Keratinocyte (primary cell): ENCODE data around the gene PRODH. TPM values are rescaled to one million over a fixed set of nuclear protein-coding genes. Genes with fewer than 3 reads are reported as not detected.

Experiments
- DNase-seq: peaks from one replicate; pipeline ENCODE4 v3.0.0-alpha.2; 2011; ENCODE audit warnings: low read depth, missing footprints, low spot score
- FAIRE-seq: peaks from 2 replicates; lab custom pipeline; 2011; peaks lifted over from hg19 to GRCh38; lab: Jason Lieb, UNC
- H2AFZ ChIP-seq: 2 replicates; pipeline ENCODE4 v1.6.0; 2012; ENCODE audit warnings: low read length, control low read depth, inconsistent platforms; ENCODE audit not compliant: control insufficient read depth
- H3K27ac ChIP-seq: 2 replicates; pipeline ENCODE4 v1.5.1; 2011; ENCODE audit warnings: low read length; ENCODE audit not compliant: control insufficient read depth, insufficient read depth
- H3K27me3 ChIP-seq: 3 replicates; pipeline ENCODE4 v1.6.0; 2011; ENCODE audit warnings: low read length; ENCODE audit not compliant: control insufficient read depth, insufficient read depth; ENCODE audit errors: extremely low read depth
- H3K36me3 ChIP-seq, 2 experiments: 2 replicates in 1 of 2; 3 replicates in 1 of 2; pipeline ENCODE4 v1.5.1; 2011; ENCODE audit warnings: low read length in 2 of 2, mild to moderate bottlenecking in 1 of 2; ENCODE audit not compliant: control insufficient read depth in 2 of 2, insufficient read depth in 2 of 2; ENCODE audit errors: extremely low read depth in 1 of 2
- H3K4me1 ChIP-seq: 3 replicates; pipeline ENCODE4 v1.5.1; 2011; ENCODE audit warnings: low read length; ENCODE audit not compliant: control insufficient read depth, insufficient read depth; ENCODE audit errors: extremely low read depth
- H3K4me2 ChIP-seq: 3 replicates; pipeline ENCODE4 v1.6.0; 2011; ENCODE audit warnings: low read depth, low read length; ENCODE audit not compliant: control insufficient read depth, insufficient read depth; ENCODE audit errors: extremely low read depth
- H3K4me3 ChIP-seq, 3 experiments: fragments of 200-600 bp in 1 of 3; sonication (generic) in 1 of 3; 2 replicates in 2 of 3; 3 replicates in 1 of 3; pipeline ENCODE4 v1.5.1; 2011 to 2016; ENCODE audit warnings: low read length in 3 of 3, mild to moderate bottlenecking in 3 of 3, control low read depth in 2 of 3, inconsistent platforms in 1 of 3, low read depth in 1 of 3, mixed read lengths in 1 of 3, mixed run types in 1 of 3, moderate library complexity in 1 of 3; ENCODE audit not compliant: control insufficient read depth in 2 of 3, insufficient read depth in 2 of 3; ENCODE audit errors: extremely low read depth in 1 of 3
- H3K79me2 ChIP-seq: 2 replicates; pipeline ENCODE4 v1.6.0; 2012; ENCODE audit warnings: low read length; ENCODE audit not compliant: control insufficient read depth, insufficient read depth
- H3K9ac ChIP-seq: 3 replicates; pipeline ENCODE4 v1.6.0; 2011; ENCODE audit warnings: low read length; ENCODE audit not compliant: control insufficient read depth, insufficient read depth; ENCODE audit errors: extremely low read depth
- H3K9me1 ChIP-seq: 3 replicates; pipeline ENCODE4 v1.6.0; 2011; ENCODE audit warnings: low read length; ENCODE audit not compliant: control insufficient read depth, insufficient read depth; ENCODE audit errors: extremely low read depth
- H3K9me3 ChIP-seq: 2 replicates; pipeline ENCODE4 v1.5.1; 2012; ENCODE audit warnings: low read depth, low read length; ENCODE audit not compliant: control insufficient read depth
- H4K20me1 ChIP-seq: 3 replicates; pipeline ENCODE4 v1.6.0; 2011; ENCODE audit warnings: low read length; ENCODE audit not compliant: control insufficient read depth, insufficient read depth; ENCODE audit errors: extremely low read depth
- EZH2 ChIP-seq: IDR thresholded peaks from one replicate; pipeline ENCODE4 v1.6.1; 2012; ENCODE audit warnings: inconsistent platforms, mild to moderate bottlenecking, low read length, moderate library complexity
- dilution Hi-C: fragments of 300-500 bp; cut with MboI; formaldehyde crosslinking; loops from one replicate; pipeline ENCODE4 v1.7.0; 2020; ENCODE audit warnings: low sequenced_read_pairs; ENCODE audit not compliant: extremely low pct_ligation_motif_present
- polyA plus RNA-seq, 5 experiments: library from polyadenylated mRNA; depleted of rRNA in 3 of 5; stranded (reverse) in 3 of 5; stranded (forward) in 1 of 5; unstranded in 1 of 5; fragments of >200 nt; gene quantifications; 1 replicate in 1 of 5; 2 replicates in 3 of 5; 3 replicates in 1 of 5; pipeline versions ENCODE4 v1.2.1 to v1.2.3, GENCODE V29; 2011 to 2012; ENCODE audit warnings: missing spikeins in 2 of 5, low read depth in 1 of 5, low replicate concordance in 1 of 5
- TF ChIP-seq, protein P1 (sequence below), 3 experiments: IDR thresholded peaks in 1 of 3; conservative IDR thresholded peaks in 1 of 3; optimal IDR thresholded peaks in 1 of 3; 2 replicates in 2 of 3; 3 replicates in 1 of 3; pipeline versions ENCODE3 to v1.5.1; 2011; ENCODE audit warnings: low read length in 3 of 3, mild to moderate bottlenecking in 3 of 3, moderate library complexity in 2 of 3, control low read depth in 1 of 3, inconsistent platforms in 1 of 3; ENCODE audit not compliant: insufficient read depth in 2 of 3; ENCODE audit errors: extremely low read depth in 1 of 3

PRODH gene
- polyA plus RNA-seq, 1 donor (not counting 4 experiments of a cell fraction or from before 2014, with no cell fraction given), result 12.3 TPM

DNA sequence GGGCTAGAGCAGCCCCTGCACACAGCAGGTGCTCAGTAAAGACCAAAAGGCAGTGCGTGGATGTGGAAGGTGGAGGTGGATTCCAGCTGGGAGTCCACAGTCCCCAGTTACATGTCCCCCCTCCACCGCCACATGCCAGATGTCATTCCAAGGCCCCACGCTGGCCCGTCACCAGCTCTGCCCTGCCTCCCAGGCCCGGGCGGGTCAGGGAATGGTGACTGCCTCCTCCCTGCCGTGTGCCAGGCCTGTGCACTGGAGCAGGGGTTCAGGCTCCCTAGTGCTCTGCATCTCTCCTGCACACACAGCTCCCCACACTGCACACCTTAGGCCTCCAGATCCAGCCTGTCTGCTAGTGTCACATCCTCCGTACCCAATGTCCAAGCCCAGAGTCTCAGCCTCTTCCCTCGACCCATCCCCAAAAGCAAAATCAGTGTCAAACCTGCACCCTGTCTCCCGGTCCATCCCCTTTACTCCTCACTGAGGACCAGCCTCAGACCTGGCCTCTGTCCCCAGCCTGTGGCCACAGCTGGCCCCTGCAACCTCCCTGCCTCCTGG, 40.2 kb upstream of the PRODH start:
- Histone ChIP-seq H2AFZ (no peak overlapping the region), H3K9ac (no peak overlapping the region), H3K4me2 (no peak overlapping the region), H3K79me2 (no peaks in the 10 kb centered on the region), H3K4me3 (no peak overlapping the region), H3K9me3 (peaks cover 5% of the 10 kb centered on the region), H3K36me3 (no peaks in the 10 kb centered on the region), H3K27me3 (no peaks in the 10 kb centered on the region), H3K4me1 (no peaks in the 10 kb centered on the region), H3K9me1 (no peaks in the 10 kb centered on the region), H4K20me1 (no peaks in the 10 kb centered on the region), H3K27ac (no peak overlapping the region)
- dilution Hi-C loops, result no loop called here
- DNase-seq (no peak), FAIRE-seq (no peak)
- TF ChIP-seq, protein P1, sequence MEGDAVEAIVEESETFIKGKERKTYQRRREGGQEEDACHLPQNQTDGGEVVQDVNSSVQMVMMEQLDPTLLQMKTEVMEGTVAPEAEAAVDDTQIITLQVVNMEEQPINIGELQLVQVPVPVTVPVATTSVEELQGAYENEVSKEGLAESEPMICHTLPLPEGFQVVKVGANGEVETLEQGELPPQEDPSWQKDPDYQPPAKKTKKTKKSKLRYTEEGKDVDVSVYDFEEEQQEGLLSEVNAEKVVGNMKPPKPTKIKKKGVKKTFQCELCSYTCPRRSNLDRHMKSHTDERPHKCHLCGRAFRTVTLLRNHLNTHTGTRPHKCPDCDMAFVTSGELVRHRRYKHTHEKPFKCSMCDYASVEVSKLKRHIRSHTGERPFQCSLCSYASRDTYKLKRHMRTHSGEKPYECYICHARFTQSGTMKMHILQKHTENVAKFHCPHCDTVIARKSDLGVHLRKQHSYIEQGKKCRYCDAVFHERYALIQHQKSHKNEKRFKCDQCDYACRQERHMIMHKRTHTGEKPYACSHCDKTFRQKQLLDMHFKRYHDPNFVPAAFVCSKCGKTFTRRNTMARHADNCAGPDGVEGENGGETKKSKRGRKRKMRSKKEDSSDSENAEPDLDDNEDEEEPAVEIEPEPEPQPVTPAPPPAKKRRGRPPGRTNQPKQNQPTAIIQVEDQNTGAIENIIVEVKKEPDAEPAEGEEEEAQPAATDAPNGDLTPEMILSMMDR (optimal IDR thresholded peaks at IDR 0.05 in 1 of 3, IDR thresholded peaks at IDR 0.05 in 1 of 3, conservative IDR thresholded peaks at IDR 0.05 in 1 of 3; ENCODE audit: extremely low read depth in 1 of 3, insufficient read depth in 2 of 3, low read length in 3 of 3), result no peak
- no peak for TF ChIP-seq EZH2

DNA sequence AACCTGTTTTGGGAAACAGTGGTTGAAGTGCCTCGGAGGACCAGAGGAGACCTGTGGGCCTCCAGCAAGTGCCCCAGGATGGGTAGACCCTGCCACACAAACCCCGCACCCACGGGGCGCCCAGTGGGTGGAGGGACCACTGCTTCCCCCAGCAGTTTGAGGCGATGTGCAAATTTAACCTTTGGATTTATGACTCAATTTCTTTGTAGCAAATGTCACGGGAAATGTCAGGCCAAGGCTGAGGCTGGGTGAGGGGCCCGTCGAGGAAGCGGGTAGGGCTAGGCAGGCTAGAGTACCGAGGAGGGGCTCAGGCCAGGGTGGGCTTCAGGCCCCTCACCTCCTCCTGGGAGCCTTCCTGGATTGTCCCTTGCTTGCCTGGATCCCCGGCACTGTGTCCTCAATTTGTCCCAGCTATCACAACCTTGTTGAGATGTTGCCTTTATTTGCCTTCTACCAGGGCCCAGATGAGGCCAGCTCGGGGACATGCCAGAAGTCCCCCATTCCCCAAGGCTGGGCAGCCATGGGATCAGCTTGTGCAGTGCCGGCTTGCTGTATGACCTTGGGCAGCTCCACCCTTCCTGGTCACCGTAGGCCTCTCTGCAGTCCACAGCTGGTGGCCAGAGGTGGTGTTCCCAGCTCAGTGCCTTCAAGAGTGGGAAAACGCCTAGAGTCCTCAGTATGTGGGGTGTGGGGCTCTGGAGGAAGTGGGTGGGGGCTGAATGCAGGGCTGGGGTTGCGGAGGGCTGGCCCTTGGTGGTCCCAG, 39.5 kb upstream of the PRODH start:
- TF ChIP-seq, protein P1 (optimal IDR thresholded peaks at IDR 0.05 in 1 of 3, IDR thresholded peaks at IDR 0.05 in 1 of 3, conservative IDR thresholded peaks at IDR 0.05 in 1 of 3; ENCODE audit: extremely low read depth in 1 of 3, insufficient read depth in 2 of 3, low read length in 3 of 3), result no peak
- TF ChIP-seq EZH2, result no peak
- no peak for FAIRE-seq
- dilution Hi-C loops, result no loop called here

More for the DNA sequence above, 39.5 kb upstream of the PRODH start:
- H3K79me2 ChIP-seq, result no peaks in the 10 kb centered on the region
- H3K4me1 ChIP-seq, result no peaks in the 10 kb centered on the region
- no peaks in the 10 kb centered on the region for H4K20me1 ChIP-seq
- H3K4me2 ChIP-seq, result no peak overlapping the region
- DNase-seq, result no peak
- no peak overlapping the region for H3K9ac ChIP-seq
- no peak overlapping the region for H3K4me3 ChIP-seq
- H3K27ac ChIP-seq, result no peak overlapping the region
- peaks cover under 1% of the 10 kb centered on the region for H3K9me3 ChIP-seq
- no peaks in the 10 kb centered on the region for H3K36me3 ChIP-seq
- H3K9me1 ChIP-seq, result no peaks in the 10 kb centered on the region
- no peaks in the 10 kb centered on the region for H3K27me3 ChIP-seq
- H2AFZ ChIP-seq, result no peak overlapping the region
